ENCODE results near the gene KCTD15.

Gene KCTD15

GRCh38 chr19:33849551-33850147 lies 53.0 kb downstream of the KCTD15 start:
- DNase-seq (ENCODE audit: low read depth in 2 of 2, low spot score in 1 of 2) = no peak

GRCh38 chr19:33859016-33859415 lies 62.3 kb downstream of the KCTD15 start:
- no peak for DNase-seq (ENCODE audit: low read depth in 2 of 2, low spot score in 1 of 2)

- DNase-seq (ENCODE audit: low read depth in 2 of 2, low spot score in 1 of 2) = no peak
Measured at GRCh38 chr19:33860312-33861090, 63.8 kb downstream of the KCTD15 start.

- no peak for DNase-seq (ENCODE audit: low read depth in 2 of 2, low spot score in 1 of 2)
Measured at GRCh38 chr19:33861950-33862349, 65.3 kb downstream of the KCTD15 start.

- DNase-seq (ENCODE audit: low read depth in 2 of 2, low spot score in 1 of 2) = no peak
Measured at GRCh38 chr19:33862981-33863380, 66.3 kb downstream of the KCTD15 start.

- DNase-seq (ENCODE audit: low read depth in 2 of 2, low spot score in 1 of 2) = no peak
Measured at GRCh38 chr19:33863436-33863835, 66.8 kb downstream of the KCTD15 start.

- no peak for DNase-seq (ENCODE audit: low read depth in 2 of 2, low spot score in 1 of 2)
Measured at GRCh38 chr19:33864311-33864850, 67.7 kb downstream of the KCTD15 start.

GRCh38 chr19:33865306-33865705 lies 68.6 kb downstream of the KCTD15 start:
- no peak for DNase-seq (ENCODE audit: low read depth in 2 of 2, low spot score in 1 of 2)

All from stimulated activated CD8-positive, alpha-beta memory T cell treated with anti-CD3 and anti-CD28 coated beads, Interleukin-4, amount 100 ng/mL, for 1 hour (primary cell).